VCaP (cell line): Measurements from ENCODE around the gene OR52E6.

Experiments
- H3K27ac ChIP-seq: fragments of 450-650 bp; 2 replicates; pipeline ENCODE4 v1.5.1; 2017
- TF ChIP-seq, protein P1 (sequence below): fragments of 450-650 bp; conservative IDR thresholded peaks from 2 replicates; pipeline ENCODE4 v1.5.1; 2017; ENCODE audit warnings: mild to moderate bottlenecking, moderate library complexity

The OR52E6 gene

DNA sequence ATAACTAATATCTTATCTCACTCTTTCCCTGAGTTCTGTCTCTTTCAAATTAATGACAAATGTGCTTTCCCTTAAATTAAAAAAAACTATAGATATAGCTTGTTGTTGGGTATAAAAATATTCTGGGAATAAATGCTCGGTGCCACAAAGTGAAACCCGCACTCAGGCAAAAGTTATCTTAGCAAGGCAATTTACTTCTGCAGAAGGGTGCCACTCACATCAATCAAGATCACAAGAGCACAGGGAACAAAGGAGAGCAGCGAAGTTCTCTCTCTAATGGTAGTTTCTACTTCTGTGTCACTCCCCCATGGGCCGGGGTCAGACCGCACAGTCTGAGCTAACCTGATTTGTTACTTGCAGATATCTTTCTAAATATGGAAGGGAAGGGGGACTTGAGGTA is 37.7 kb downstream of the OR52E6 start:
- no peak overlapping the region for H3K27ac ChIP-seq
- TF ChIP-seq, protein P1, sequence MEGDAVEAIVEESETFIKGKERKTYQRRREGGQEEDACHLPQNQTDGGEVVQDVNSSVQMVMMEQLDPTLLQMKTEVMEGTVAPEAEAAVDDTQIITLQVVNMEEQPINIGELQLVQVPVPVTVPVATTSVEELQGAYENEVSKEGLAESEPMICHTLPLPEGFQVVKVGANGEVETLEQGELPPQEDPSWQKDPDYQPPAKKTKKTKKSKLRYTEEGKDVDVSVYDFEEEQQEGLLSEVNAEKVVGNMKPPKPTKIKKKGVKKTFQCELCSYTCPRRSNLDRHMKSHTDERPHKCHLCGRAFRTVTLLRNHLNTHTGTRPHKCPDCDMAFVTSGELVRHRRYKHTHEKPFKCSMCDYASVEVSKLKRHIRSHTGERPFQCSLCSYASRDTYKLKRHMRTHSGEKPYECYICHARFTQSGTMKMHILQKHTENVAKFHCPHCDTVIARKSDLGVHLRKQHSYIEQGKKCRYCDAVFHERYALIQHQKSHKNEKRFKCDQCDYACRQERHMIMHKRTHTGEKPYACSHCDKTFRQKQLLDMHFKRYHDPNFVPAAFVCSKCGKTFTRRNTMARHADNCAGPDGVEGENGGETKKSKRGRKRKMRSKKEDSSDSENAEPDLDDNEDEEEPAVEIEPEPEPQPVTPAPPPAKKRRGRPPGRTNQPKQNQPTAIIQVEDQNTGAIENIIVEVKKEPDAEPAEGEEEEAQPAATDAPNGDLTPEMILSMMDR, result no peak

DNA sequence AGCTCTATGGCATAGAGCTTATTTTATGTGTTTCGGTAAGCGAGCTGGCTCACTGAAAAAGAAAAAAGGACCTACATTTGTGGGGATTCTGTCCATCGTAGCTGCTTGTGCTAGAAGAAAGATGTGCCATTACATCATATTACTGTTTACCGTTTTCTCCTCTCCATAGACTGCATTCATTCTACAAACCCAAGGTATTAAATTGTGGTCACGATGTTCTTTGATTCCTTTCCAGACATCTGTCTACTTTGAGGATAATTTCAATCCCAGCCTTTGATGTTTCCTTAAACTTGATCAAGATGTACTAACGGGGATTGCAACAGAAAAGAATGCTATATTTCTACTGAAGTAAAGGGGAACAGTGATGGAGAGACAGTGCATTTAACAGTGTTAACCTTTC is 45.2 kb downstream of the OR52E6 start:
- H3K27ac ChIP-seq, result no peak overlapping the region
- TF ChIP-seq, protein P1, result no peak

DNA sequence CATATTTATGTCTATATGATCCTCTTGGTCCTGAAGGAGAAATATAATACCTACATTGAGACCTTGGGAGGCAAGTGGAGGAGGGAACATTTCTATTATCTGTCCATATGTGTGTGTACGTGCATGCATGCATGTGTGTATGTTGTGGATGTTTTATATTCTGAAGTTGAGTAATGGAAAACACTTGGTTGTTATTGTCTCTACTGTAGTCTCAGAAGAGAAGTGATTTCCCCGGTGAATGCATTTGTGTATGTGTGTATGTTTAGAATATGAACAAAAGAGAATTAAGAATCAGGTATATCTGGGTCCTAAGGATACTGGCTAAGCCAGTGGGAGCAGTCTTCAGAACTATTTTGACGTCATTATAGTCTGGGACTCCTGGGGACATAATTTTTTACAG is 50.5 kb downstream of the OR52E6 start, which contains the start of gene OR52N1:
Gene OR52N1, minus strand, starts transcription at position 101 of the 400 bp plus-strand sequence. CDS start 2,449 bp downstream, outside the sequence.
- H3K27ac ChIP-seq, result no peak within 1 kb of the TSS
- TF ChIP-seq, protein P1, result no peak
